Spinal cord (tissue), 10 donors: ENCODE measurements around the gene SMKR1. TPM values are rescaled to one million over a fixed set of nuclear protein-coding genes. Genes with fewer than 3 reads are reported as not detected.

Experiments used
- DNase-seq, 6 donors: peaks; one replicate each; pipeline versions ENCODE4 v3.0.0 to v3.0.0-alpha.2; 2013 to 2015; ENCODE audit warnings: low spot score in 6 of 6, low read depth in 4 of 6
- H3K27ac ChIP-seq: one replicate; pipeline ENCODE4 v1.5.1; 2013; ENCODE audit warnings: low read depth, low read length, control low read depth
- H3K27me3 ChIP-seq: one replicate; pipeline ENCODE4 v1.6.1; 2013; ENCODE audit warnings: low read length; ENCODE audit not compliant: control insufficient read depth, insufficient read depth
- H3K36me3 ChIP-seq: one replicate; pipeline ENCODE4 v1.6.1; 2013; ENCODE audit warnings: low read length; ENCODE audit not compliant: control insufficient read depth, insufficient read depth
- H3K4me1 ChIP-seq: one replicate; pipeline ENCODE4 v1.6.1; 2013; ENCODE audit warnings: low read length; ENCODE audit not compliant: control insufficient read depth, insufficient read depth
- H3K4me3 ChIP-seq: one replicate; pipeline ENCODE4 v1.5.1; 2013; ENCODE audit warnings: low read depth, low read length, control low read depth
- H3K9me3 ChIP-seq: one replicate; pipeline ENCODE4 v1.6.1; 2013; ENCODE audit warnings: low read length; ENCODE audit not compliant: control insufficient read depth, insufficient read depth
- WGBS: methylation state at CpG from one replicate; pipeline ENCODE4 v1.1.5; 2013; ENCODE audit warnings: missing lambda C conversion rate; ENCODE audit not compliant: insufficient coverage; 5-methylcytosine and 5-hydroxymethylcytosine counted together
- polyA plus RNA-seq, 2 donors: library from polyadenylated mRNA; unstranded; fragments of 120-200 nt; gene quantifications; one replicate each; pipeline ENCODE4 v1.2.1, GENCODE V29; 2013; ENCODE audit not compliant: insufficient read length in 2 of 2
- small RNA-seq: library from RNA; depleted of rRNA; stranded (forward); fragments of <200 nt; gene quantifications from one replicate; pipeline ENCODE3, GENCODE V24; 2014; ENCODE audit warnings: low replicate concordance
- total RNA-seq, 2 donors: library from RNA; depleted of rRNA in 1 of 2; stranded (reverse); fragments of 120-200 nt in 1 of 2; fragments of >200 nt in 1 of 2; gene quantifications; one replicate each; pipeline versions ENCODE4 v1.2.3 to v1.2.4, GENCODE V29; 2013 to 2014
- donor health status: healthy.

Gene SMKR1
- total and polyA plus RNA-seq, 4 donors: 2.4 to 19.0 (median 8.2) TPM

- Histone ChIP-seq H3K9me3 (no peaks in the 10 kb centered on the region), H3K36me3 (no peaks in the 10 kb centered on the region), H3K27me3 (no peaks in the 10 kb centered on the region), H3K4me3 (no peak overlapping the region), H3K4me1 (no peaks in the 10 kb centered on the region), H3K27ac (no peak overlapping the region)
- DNase-seq: no peak
- 44% methylated on average over 5 of the region's 8 CpGs for WGBS
Measured at GRCh38 chr7:129556607-129557133, 54.3 kb downstream of the SMKR1 start.

DNA sequence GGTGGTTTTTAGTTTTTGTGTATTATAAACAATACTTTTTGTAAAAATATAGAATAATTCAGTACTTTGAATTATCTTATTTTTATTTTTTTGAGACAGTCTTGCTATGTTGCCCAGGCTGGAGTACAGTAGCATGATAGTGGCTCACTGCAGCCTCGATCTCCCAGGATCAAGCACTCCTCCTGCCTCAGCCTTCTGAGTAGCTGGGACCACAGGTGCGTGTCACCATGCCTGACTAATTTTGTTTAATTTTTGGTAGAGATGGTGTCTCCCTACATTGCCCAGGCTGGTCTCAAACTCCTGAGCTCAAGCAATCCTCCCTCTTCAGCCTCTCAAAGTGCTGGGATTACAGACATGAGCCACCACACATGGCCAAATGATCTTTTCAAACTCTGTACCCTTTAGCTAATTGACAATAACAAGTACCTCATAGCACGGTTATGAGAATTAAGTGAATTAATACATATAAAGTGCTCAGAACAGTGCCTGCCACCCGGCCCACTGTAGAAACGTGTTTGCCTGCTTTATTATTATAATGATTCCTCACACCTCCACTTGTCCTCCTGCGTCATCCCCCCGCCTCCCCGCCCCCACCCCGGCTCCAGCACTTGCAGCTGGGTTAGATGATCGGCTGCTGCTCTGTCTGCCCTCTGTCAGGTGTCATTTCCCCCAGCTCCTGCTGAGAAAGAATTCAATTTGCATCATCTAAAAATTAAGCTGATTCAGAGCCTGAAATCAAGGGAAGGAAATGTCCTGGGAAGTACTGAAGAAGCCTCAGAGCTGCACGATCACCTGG is 55.6 kb downstream of the SMKR1 start:
- no peaks in the 10 kb centered on the region for H3K36me3 ChIP-seq
- H3K4me1 ChIP-seq: no peaks in the 10 kb centered on the region
- H3K4me3 ChIP-seq: no peak overlapping the region
- WGBS: 75% methylated on average over 1 of the region's 11 CpGs
- no peak overlapping the region for H3K27ac ChIP-seq
- H3K9me3 ChIP-seq: no peaks in the 10 kb centered on the region
- no peaks in the 10 kb centered on the region for H3K27me3 ChIP-seq
- DNase-seq: no peak

GRCh38 chr7:129559564-129559963 is 57.2 kb downstream of the SMKR1 start:
- Histone ChIP-seq H3K4me3 (no peak overlapping the region), H3K27ac (no peak overlapping the region), H3K9me3 (no peaks in the 10 kb centered on the region), H3K27me3 (no peaks in the 10 kb centered on the region), H3K36me3 (no peaks in the 10 kb centered on the region), H3K4me1 (no peaks in the 10 kb centered on the region)
- WGBS: 69% methylated on average over 6 of the region's 8 CpGs
- no peak for DNase-seq

- Histone ChIP-seq H3K27me3 (no peaks in the 10 kb centered on the region), H3K36me3 (no peaks in the 10 kb centered on the region), H3K27ac (no peak overlapping the region), H3K9me3 (no peaks in the 10 kb centered on the region), H3K4me1 (no peaks in the 10 kb centered on the region), H3K4me3 (no peak overlapping the region)
- no peak for DNase-seq
- WGBS: 49% methylated on average over 4 of the region's 5 CpGs
Measured at GRCh38 chr7:129560831-129561230, 58.5 kb downstream of the SMKR1 start.

GRCh38 chr7:129561677-129562359 is 59.5 kb downstream of the SMKR1 start:
- H3K36me3 ChIP-seq: no peaks in the 10 kb centered on the region
- H3K27ac ChIP-seq: no peak overlapping the region
- no peaks in the 10 kb centered on the region for H3K4me1 ChIP-seq
- H3K9me3 ChIP-seq: no peaks in the 10 kb centered on the region
- 39% methylated on average over 5 of the region's 12 CpGs for WGBS
- H3K27me3 ChIP-seq: no peaks in the 10 kb centered on the region
- H3K4me3 ChIP-seq: no peak overlapping the region
- no peak for DNase-seq

Small RNA genes lying within 50 kb of the gene (small RNA-seq; reads per million reads assigned to genes)
- gene RNU1-72P (not detected), gene SNRPGP3 (not detected)

Other genes with a start within 250 kb of the SMKR1 start
- 10 to 100 TPM; 16.0 to 19.8 TPM for gene STRIP2, start 68.1 kb upstream of the SMKR1 start, total RNA-seq
- 10 to 100 TPM; 16.4 to 24.2 TPM for gene STRIP2, start 68.1 kb upstream of the SMKR1 start, polyA plus RNA-seq
- gene NRF1, start 109.2 kb downstream of the SMKR1 start, total RNA-seq: 10 to 100 TPM; 19.9 to 25.3 TPM
- 10 to 100 TPM; 20.3 to 30.0 TPM for gene NRF1, start 109.2 kb downstream of the SMKR1 start, polyA plus RNA-seq